ENCODE measurements around the gene GSDME.

GRCh38 chr7:24769014-24769830 lies 12.0 kb upstream of the GSDME start:
- TF ChIP-seq NR2C2 (IDR thresholded peaks at IDR 0.05; ENCODE audit: borderline replicate concordance, control insufficient read depth, insufficient read length, low read depth), result no peak
- no peak for TF ChIP-seq NRF1 (conservative IDR thresholded peaks at IDR 0.05; ENCODE audit: low read depth, low read length)
- no peak for TF ChIP-seq TBL1XR1 (IDR thresholded peaks at IDR 0.05; ENCODE audit: low read depth, low read length)
- TF ChIP-seq DPF2 (IDR thresholded peaks at IDR 0.05), result no peak
- TF ChIP-seq MTA3 (IDR thresholded peaks at IDR 0.05; ENCODE audit: borderline replicate concordance, low read length), result no peak; the same call in 1 of the 2 replicates
- TF ChIP-seq, protein P1, sequence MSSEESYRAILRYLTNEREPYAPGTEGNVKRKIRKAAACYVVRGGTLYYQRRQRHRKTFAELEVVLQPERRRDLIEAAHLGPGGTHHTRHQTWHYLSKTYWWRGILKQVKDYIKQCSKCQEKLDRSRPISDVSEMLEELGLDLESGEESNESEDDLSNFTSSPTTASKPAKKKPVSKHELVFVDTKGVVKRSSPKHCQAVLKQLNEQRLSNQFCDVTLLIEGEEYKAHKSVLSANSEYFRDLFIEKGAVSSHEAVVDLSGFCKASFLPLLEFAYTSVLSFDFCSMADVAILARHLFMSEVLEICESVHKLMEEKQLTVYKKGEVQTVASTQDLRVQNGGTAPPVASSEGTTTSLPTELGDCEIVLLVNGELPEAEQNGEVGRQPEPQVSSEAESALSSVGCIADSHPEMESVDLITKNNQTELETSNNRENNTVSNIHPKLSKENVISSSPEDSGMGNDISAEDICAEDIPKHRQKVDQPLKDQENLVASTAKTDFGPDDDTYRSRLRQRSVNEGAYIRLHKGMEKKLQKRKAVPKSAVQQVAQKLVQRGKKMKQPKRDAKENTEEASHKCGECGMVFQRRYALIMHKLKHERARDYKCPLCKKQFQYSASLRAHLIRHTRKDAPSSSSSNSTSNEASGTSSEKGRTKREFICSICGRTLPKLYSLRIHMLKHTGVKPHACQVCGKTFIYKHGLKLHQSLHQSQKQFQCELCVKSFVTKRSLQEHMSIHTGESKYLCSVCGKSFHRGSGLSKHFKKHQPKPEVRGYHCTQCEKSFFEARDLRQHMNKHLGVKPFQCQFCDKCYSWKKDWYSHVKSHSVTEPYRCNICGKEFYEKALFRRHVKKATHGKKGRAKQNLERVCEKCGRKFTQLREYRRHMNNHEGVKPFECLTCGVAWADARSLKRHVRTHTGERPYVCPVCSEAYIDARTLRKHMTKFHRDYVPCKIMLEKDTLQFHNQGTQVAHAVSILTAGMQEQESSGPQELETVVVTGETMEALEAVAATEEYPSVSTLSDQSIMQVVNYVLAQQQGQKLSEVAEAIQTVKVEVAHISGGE (CRISPR knock-in tag; IDR thresholded peaks at IDR 0.05), result no peak
- no peak for TF ChIP-seq POLR2A (IDR thresholded peaks at IDR 0.05; ENCODE audit: low read depth, low read length)
- TF ChIP-seq ESRRA (IDR thresholded peaks at IDR 0.05; ENCODE audit: low read length), result no peak
- peak; percentile 84 for TF ChIP-seq PAX5 (IDR thresholded peaks at IDR 0.05; ENCODE audit: borderline replicate concordance, low read depth, low read length)
- TF ChIP-seq EZH2 (IDR thresholded peaks at IDR 0.05; ENCODE audit: borderline replicate concordance, control insufficient read depth, low read depth, low read length), result no peak
- no peak for TF ChIP-seq USF1 (IDR thresholded peaks at IDR 0.05; ENCODE audit: borderline replicate concordance, extremely low read length, insufficient read depth, low read depth, low read length)
- TF ChIP-seq MYC (IDR thresholded peaks at IDR 0.05; ENCODE audit: insufficient read depth, insufficient read length, insufficient replicate concordance, low read length, severe bottlenecking), result no peak
